ENCODE data around the gene PTCD1.

PTCD1 gene, protein sequence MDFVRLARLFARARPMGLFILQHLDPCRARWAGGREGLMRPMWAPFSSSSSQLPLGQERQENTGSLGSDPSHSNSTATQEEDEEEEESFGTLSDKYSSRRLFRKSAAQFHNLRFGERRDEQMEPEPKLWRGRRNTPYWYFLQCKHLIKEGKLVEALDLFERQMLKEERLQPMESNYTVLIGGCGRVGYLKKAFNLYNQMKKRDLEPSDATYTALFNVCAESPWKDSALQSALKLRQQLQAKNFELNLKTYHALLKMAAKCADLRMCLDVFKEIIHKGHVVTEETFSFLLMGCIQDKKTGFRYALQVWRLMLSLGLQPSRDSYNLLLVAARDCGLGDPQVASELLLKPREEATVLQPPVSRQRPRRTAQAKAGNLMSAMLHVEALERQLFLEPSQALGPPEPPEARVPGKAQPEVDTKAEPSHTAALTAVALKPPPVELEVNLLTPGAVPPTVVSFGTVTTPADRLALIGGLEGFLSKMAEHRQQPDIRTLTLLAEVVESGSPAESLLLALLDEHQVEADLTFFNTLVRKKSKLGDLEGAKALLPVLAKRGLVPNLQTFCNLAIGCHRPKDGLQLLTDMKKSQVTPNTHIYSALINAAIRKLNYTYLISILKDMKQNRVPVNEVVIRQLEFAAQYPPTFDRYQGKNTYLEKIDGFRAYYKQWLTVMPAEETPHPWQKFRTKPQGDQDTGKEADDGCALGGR

DNA sequence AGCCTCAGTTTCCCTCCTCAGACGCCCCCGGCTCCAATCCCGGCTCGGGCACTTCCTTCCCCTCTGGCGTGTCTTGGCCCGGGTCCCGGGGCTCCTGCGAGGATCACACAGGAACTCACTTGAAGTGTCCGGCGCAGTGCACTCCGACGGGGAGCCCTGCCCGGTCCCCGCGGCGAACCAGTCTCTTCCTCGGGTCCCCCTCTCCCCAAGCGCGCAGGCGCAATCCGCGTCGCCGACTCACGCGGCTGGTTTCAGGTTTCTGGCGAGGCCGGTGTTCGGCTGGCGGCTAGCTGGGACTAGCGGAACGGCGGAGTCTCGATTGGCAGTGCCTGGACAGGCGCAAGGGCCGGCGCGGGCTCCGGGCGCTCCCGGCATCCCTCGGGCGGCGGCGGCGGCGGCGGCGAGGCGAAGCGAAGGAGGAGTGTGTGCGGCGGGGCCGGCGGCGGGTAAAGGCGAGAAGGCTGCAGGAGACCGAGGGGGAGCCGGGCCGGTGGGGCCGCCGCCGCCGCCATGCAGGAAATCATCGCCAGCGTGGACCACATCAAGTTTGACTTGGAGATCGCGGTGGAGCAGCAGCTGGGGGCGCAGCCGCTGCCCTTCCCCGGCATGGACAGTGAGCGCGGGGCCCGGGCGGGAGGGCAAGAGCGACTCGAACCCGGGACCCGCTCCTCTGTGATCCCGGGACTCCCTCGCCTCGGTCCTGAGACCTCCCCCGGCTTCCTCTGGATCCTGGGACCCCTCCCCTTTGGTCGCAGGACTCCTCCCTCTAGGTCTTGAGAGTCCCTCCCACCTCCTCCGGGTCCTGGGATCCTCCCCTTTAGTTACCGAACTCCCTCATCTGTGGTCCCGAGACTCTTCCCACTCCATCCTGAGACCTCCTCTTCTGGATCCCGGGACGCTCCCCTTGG is at the start of gene PTCD1, which contains the start of gene CPSF4:
Gene PTCD1, minus strand, starts transcription at position 226 of the 908 bp plus-strand sequence. CDS start 3,556 bp downstream, outside the sequence.
Gene CPSF4, plus strand, starts transcription at position 371 of the 908 bp plus-strand sequence. Its CDS starts 140 bp downstream, at position 511.
- DNase-seq (ENCODE audit: low read depth in 1 of 2, low spot score in 1 of 2): peak; percentile 84 to 90

DNA sequence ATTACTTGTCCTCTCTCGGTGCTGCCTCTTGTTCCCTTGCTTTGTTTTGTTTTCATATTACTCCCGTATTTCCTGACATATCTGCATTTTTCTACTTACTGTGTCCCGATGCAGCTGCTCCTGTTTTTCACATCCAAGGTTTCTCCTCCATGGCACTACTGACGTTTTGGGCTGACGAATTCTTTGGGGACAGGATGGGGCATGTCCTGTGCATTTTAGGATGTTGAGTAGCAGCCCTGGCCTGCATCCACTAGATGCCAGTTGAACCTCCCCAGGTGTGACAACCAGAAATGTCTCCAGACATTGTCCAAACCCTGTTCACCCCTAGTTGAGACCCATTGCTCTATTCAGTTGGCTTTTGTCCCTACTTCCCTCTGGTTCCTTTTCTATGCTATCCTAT is 46.5 kb upstream of the PTCD1 start:
- no peak for DNase-seq (ENCODE audit: low read depth in 1 of 2, low spot score in 1 of 2)

DNA sequence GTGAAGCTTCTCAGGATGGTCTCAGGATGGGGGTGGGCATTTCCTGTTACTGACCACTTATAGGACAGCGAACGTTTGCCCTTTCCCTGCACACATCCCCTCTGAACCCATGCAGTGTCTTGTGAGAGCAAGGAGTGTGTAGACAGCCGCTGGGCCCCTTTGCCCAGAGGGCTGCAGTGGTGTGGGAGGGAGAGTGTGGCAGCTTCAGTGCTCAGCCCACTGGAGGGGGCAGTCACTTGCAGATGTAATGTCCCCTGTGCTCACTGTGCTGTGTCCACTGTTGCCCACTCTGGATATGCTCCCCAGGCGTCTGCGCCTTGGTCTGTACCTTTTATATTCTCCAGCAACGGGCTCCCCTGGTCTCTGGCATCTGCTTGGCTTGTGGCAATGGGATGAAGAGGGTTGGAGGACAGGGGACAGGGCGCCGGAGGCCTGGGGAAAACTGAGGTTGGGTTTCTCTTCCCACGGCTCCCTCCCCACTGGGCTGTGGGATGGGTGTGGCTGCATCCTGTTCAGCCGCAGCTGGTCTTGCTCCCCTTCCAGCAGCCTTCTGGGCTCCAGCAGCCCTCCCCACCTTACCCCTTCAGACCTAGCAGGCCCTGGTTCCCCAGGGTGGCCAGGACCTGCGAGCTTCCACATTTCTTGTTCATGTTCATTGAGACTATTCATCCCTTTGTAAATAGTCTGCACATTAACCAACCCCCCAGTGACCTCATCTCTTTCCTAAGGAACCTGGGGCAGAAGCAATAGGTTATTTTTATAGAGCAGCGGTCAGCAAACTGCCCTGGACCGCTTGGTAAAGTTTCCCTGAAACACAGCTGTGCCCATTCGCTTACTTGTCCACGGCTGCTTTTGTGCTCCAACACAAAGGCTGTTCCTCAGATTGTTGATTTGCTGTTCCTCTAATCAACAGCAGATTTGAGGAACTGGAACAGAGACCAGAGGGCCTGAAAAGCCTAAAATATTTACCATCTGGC is 40.2 kb upstream of the PTCD1 start:
- DNase-seq (ENCODE audit: low read depth in 1 of 2, low spot score in 1 of 2): no peak

DNA sequence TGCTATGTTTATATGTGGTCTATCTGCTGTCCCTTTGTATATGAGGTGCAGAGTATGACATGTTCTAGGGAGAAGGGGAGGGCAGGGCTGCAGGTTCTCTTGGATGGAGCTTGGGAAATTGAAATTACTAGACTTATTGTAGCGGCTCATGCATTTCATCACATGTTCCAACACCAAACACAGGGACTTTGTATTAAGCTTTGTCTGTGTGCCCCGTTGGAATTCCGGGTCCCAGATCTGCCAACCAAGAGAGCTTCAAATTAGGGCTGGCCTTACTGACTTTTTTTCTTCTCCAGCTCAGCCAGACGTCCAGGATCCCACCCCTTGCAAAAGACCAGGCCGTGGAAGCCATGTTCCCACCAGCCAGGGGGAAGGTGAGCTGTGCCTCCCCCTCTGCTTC is 37.5 kb upstream of the PTCD1 start:
- no peak for DNase-seq (ENCODE audit: low read depth in 1 of 2, low spot score in 1 of 2)

DNA sequence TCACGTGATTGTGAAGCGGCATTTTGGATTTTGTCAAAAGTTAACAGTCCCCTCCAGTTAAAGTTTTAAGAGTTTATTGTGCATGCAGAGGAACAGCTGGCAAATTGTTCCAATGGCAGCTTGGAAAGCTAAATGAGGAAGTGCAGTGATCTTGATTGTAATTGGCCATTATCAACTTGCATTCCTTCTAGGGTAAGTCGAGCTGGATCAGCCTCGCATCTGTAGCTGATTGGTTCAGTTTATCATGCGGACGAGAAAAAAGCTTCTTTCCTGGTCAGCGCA is 34.7 kb upstream of the PTCD1 start:
- no peak for DNase-seq (ENCODE audit: low read depth in 1 of 2, low spot score in 1 of 2)

DNA sequence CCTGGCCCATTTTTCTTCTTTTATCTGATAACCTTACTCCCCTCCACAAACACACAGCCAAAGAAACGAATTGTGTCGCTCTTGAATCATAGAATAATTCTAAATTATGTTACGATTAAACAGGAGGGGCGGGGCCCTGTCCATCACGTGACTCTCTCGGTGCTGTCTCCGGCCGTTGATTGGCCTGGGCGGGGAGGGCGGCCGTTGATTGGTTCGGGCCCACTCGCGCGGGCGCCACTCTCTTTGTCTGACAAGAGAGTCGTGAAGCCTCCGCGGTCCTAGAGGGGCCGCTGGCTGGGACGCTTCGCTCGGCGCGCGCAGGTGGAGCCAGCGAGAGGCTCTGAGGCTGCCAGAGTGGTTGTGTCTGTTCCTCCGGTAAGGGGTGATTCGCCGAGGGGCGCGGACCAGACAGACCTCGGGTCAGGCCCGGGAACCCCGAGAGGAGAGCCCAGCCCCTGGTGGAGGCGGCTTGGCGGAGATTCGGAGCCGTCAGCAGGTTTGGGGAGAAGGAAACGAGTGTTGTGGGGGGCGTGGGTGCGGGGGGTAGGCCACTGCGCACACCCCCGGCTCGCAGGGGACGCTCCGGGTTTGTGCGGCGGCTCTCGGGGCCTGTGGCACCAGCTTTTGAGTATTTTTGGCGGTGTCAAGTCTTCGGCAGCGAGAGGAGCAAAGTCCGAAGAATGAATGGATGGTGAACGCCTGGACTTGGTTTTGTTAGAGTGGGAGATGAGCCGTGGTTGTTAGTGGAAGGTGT is 34.1 kb upstream of the PTCD1 start, which contains the start of gene ZNF789:
Gene ZNF789, plus strand, starts transcription at position 330 of the 754 bp plus-strand sequence. CDS start 3,567 bp downstream, outside the sequence.
- peak; percentile 93 to 98 for DNase-seq (ENCODE audit: low read depth in 1 of 2, low spot score in 1 of 2)

DNA sequence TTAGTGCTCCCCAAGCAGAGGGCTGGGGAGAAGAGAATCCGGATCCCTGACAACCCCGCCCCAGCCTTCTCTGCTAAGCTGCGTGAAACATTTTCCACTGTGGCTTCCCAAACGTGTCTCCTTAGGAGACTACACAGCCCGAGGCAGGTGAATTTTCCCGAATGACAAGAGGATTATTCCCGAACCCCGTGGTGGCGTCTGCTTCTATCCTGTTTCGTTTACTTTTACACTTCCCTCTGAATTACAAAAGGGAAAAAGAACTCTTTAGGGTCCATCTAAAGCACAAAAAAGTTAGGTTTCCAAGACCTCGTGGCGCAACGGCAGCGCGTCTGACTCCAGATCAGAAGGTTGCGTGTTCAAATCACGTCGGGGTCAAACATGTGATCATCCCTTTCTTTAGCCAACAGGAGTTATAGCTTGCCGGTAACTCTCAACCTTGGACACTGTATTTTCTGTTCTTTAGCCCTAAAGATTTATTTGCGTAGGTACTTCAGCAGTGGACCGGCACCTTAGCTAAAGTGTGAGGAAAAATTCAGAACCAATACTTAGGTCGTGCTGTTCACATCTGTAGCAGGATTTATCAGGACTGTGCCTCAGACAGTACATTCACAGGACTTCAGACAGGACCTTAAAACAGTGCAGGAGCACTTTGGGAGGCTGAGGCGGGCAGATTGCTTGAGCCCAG is 30.9 kb upstream of the PTCD1 start:
- no peak for DNase-seq (ENCODE audit: low read depth in 1 of 2, low spot score in 1 of 2)

DNA sequence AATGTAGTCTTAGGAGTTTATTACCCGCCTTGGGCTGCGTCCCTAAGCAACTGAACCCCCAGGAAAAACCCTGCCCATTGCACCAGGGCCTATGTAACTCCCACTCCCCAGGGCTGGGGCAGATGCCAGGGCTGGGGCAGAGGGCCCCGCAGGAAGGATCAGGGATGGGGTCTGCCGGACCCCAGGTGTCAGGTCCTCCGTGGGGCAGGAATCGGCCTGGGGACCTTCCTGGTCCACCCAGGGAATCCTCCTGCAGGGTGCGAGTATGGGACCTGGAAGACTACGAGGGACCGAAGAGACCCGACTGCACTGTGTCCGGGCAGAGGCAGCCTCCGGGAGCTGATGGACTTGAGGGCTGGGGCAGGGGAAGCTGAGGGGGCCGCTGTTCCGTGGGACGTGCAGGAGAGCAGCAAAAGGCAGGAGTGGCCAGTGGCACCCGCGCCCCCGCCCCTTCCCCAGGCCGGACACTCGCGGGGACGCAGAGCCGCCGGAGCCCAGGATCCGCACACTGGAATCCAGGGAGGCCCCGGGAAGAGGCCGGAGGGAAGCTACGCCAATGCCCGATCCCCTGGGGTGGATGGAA is 29.8 kb upstream of the PTCD1 start:
- no peak for DNase-seq (ENCODE audit: low read depth in 1 of 2, low spot score in 1 of 2)

DNA sequence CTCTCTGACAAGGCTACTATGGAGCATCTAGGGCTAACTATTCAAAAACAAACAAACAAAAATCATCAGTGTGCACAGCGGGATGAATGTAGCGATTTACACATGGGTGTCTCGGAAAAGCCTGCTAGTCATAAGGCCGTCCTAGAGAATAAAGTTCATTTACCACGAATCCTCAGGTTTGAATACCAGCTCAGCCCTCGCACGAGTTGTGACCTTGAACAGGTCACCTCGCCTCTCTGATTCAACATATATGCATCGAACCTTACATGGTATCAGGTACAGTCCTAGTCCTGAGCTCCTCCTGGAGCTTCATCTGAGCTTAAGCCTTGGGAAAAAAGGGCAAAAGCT is 26.8 kb upstream of the PTCD1 start:
- no peak for DNase-seq (ENCODE audit: low read depth in 1 of 2, low spot score in 1 of 2)

DNA sequence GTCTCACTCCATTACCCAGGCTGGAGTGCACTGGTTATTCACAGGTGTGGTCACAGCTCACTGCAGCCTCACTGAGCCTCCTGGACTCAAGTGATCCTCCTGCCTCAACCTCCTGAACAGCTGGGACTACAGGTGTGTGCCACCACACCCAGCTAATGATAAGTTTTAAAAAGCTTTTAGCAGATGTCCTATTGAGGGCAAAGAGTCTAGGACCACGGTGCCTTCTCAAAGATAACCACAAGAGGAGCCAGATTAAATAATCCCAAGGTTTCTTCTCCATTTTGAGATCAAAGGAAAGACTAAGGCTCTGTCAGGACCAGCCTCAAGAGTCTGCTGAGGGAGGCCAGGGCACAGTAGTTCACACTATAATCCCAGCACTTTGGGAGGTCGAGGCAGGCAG is 22.6 kb upstream of the PTCD1 start:
- no peak for DNase-seq (ENCODE audit: low read depth in 1 of 2, low spot score in 1 of 2)

DNA sequence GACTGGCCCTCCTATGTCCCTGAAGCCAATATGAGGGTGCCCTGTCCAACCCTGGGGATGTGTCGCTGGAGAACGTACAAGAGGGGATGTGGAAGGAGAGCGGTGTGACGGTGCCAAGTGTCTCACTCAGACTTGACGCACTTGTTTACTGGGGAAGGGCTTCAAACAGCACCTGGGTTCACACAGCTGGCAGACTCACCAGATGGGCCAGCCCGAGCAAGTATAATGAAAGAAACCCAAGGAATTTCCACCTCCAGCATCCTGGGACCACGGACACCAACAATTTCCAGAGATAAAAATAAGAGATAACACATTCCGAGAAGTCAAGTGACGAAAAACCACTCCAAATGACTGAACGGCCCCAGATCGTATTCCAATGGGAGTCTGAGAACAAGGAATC is 22.1 kb upstream of the PTCD1 start:
- no peak for DNase-seq (ENCODE audit: low read depth in 1 of 2, low spot score in 1 of 2)

DNA sequence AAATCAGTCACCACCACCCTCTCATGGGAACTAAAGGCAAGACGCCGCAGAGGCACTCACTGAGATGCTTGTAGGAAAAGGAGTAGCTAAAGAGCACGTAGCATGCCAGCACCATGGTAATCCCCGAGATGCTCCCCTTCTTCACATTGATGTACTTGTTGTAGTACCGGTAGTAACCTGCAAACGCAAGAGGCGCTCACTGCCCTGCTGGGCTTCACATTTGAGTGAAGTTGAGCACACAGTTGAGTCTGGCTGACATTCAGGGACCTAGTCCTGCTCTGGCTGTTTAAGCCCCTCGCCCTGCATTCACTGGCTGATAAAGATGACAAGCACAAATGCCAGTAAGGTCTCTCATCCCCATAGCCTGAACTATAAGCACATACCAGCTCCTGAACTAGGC is 20.5 kb upstream of the PTCD1 start:
- DNase-seq (ENCODE audit: low read depth in 1 of 2, low spot score in 1 of 2): no peak

DNA sequence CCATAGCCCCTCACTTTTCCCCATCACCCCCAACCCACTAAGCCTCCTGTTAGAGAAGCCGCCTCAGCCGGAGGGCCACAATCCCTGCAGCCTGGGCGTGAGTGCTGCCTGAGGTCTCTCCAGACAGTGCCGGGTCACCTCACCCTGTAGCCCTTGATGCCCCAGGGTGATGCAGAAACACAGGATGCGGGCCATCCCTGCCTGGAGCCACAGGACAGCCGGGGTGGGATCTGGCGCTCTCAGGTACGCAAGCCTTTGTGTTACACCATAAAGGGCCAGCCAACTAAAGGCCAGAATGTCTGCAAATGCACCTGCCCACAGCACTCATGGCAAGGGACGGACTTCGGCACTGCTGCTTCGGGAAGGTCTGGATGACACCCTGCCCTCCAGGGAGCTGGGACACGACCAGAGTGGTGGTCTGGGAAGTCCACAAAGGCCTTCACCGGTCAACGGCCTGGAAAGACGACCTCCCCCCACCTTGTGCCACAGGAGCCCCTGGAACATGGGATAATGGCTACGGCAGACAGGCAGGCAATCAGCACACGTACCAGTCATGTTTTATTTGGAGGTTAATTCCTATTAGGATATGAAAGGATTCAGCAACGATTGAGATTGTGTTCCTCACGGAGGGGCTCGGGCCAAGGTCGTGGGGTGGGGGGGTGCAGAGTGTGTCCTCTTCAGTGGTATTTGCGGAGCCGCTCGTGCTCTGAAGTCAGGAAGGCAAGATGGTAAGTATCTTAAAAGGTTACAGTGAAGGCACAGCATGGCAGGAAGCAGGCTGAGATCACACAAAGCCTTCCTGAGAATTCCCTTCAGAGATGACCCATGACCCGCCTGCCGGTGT is 19.3 kb upstream of the PTCD1 start:
- DNase-seq (ENCODE audit: low read depth in 1 of 2, low spot score in 1 of 2): no peak

DNA sequence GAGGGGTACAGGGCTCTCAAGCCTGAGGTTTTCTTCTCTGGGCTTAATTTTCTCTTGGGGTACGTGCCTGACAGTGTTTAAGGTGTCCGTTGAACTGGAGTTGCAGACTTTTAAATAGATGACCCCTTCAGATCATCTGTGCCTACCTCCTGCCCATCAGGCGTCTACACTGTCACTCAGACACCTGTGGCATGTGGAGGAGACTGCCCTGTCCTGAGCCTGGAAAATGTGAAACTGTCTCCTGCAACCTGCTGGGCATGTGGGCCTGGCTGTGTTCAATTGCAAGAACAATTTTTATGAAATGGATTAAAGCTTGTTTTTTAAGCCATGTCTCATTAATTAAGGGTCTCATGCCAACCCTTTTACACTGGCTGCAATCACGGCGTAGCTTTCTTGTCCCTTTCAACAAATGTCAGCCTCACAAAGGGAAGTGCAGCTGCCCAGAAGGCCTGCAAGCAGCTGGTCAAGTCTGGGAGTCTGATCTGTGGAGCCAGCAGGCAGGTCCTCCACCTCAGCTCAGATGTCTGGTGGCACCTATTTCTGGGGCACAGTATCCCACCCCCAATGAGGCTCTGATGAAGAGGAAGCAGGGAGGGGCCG is 18.6 kb upstream of the PTCD1 start:
- no peak for DNase-seq (ENCODE audit: low read depth in 1 of 2, low spot score in 1 of 2)

DNA sequence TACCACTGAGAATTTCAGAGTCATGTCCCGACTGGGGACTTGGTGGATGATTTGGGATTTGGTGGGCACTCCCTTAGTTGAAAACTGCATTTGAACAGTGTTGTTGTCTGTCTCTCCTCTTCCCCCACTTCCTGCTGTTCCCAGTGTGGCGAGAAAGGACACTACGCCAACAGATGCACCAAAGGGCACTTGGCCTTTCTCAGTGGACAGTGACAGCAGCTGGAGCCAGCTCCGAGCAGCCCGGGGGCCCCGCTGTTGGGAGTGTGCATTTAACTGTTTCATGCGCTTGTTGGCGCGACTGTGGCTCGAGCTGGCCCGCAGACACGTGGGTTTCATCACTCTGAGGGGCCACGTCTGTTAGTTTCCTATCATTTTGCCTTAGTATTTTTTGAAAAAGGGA is 17.7 kb upstream of the PTCD1 start:
- DNase-seq (ENCODE audit: low read depth in 1 of 2, low spot score in 1 of 2): no peak

DNA sequence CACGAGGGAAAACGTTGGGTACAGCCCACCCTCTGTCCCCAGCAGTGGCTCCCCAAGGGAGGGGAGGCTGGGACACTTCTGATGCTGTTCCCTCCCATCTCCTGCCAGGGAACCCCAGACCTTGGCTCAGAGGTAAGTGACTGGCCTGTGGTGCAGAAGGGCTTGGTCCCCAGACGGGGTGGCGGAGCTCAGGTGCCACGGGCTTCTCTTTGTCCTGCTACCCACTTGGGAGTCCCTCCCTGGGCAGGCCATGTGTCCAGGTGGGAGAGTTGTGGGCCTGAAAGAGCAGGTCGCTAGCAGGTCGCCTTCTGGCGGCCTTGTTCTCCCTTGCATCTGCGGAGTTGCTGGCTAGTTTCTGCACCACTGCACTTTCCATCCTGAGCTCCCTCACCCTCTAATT is 17.3 kb upstream of the PTCD1 start:
- DNase-seq (ENCODE audit: low read depth in 1 of 2, low spot score in 1 of 2): no peak

DNA sequence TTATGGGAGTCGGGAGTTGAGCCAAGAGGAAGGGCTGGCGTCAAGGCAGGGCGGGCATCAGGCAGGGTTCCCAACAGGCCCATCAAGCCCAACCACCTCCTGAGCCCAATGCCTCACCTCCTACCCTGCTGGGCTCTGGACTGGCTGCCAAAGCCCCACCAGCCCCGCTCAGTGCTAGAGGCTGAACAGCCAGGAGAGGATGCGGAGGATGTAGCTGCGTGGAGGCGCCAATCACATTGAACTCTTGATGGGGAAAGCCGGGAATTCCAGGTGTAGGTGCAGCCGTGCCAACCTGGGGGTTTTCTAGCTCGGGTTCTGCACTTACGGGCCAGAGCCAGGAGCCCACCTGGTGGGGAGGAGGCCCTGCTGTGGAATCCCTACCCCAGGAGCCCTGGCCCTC is 14.5 kb upstream of the PTCD1 start:
- DNase-seq (ENCODE audit: low read depth in 1 of 2, low spot score in 1 of 2): no peak
